Head of caudate nucleus (tissue), 42 donors: Measurements from ENCODE around the gene USP19.
A peak's percentile ranks its signal among the peaks of the same experiment; 100 is the strongest.

Experiments used
- DNase-seq, 42 donors: peaks; one replicate each; pipeline versions ENCODE4 v3.0.0 to v3.0.0-alpha.2; 2020 to 2021; ENCODE audit warnings: mixed read lengths in 7 of 42
- intact Hi-C: fragments of 100-400 bp; cut with DNase I; formaldehyde crosslinking; loops from one replicate; pipeline ENCODE4 v1.15.0; 2022

Gene USP19

GRCh38 chr3:49110780-49111179 is 9.8 kb downstream of the USP19 start:
- intact Hi-C loops = no loop called here

DNA sequence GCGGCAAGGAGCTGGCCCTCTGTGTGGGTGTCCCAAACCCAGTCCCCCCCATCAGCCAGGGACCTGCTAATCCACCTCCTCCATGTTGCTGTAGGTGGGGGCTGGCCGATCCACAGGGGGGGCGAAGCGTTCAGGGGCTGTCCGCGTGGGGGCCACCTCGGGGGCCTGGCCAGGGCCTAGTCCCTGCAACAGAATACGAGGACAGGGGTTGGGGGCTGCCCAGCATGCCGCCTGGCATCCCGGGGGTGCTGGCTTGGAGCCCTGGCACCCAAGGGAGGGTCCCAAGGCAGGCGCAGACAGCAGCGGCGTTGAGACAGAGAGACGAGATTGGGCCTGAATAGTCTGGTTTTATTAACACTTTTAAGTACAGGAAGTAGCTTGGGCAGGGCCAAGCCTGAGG is 12.3 kb downstream of the USP19 start:
- no peak for DNase-seq
- intact Hi-C loops = loop anchor here (10.0 kb wide), 1 partner anchor 246 kb away; the partner anchor contains the start of gene GPX1

More at GRCh38 chr3:49110780-49111179, 9.8 kb downstream of the USP19 start:
- no peak for DNase-seq

DNA sequence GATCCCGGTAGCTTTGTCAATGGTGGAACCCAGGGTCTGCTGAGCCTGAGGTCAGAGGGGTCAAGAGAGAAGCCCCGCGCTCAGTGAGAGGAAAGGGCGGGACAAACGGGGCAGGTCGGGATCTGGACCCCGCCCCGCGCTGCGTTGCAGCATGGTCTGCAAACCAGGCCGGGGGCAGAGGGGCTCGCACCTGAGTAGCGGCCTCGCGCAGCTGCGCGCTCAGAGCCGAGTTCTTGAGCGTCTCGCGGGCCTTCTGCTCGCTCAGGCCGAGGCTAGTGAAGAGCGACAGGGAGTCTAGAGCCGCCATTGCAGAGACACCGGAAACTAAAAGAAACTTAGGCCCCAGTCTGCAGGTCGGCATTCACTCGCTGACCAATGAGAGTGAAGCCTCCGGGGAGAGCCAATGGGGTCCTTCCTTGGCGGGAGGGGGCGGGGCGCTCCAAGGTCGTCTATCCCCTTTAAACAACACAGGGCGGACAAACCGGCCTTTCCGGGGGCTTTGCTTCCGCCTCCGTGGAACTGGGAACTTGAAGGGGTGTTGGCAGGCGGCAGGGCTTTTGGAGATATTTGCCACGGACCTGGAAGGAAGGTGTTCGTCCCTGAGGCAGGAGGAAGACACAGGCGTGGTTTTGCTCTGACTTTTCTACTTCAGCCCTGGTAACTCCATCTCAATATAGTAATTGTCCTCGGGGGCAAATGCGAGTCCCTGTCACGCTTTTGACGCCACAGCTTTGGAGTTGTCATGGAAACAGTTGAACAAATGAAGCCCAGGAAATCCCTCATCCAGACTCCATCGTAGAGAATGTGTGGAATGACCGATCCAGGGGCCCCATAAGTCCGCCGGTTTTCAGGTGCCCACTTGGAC is 16.0 kb downstream of the USP19 start, which contains the start of gene QARS1:
Gene QARS1, minus strand, starts transcription at position 331 of the 865 bp plus-strand sequence. Its CDS starts 24 bp downstream, at position 307.
- DNase-seq = peak; percentile 90 to 97 (median 95)
- intact Hi-C loops = loop anchor here (10.0 kb wide), 1 partner anchor 250 kb away; the partner anchor contains the start of gene GPX1

GRCh38 chr3:49104052-49104426 is 16.6 kb downstream of the USP19 start:
- intact Hi-C loops = loop anchor here (10.0 kb wide), 1 partner anchor 251 kb away; the partner anchor contains the start of gene GPX1
- no peak for DNase-seq

DNA sequence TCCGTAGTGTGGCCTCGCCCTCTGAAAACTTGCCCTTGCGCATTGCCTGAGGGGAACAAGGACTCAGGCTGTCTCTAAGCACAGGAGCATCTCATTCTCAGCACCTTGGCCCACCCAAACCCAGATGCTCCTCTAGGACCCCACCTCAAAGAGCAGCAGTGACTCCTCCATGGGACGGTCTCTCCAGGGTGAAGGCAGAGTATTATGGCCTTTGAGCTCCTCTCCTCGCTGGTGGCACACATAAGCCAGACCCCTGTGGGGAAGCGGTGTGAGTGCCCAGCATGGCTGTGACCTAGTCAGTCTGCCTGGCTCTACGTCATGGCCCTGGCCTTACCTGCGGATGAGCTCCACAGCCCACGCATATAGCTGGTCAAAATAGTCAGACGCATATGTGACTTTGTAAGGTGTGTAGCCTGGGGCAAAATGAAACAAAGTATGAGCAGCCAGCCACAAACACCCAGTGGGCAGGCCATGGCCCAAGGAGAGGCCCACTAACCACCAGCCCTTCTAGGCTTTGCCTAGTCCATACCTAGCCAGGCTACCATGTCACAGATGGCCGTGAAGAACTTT is 20.5 kb downstream of the USP19 start:
- no peak for DNase-seq
- intact Hi-C loops = loop anchor here (10.0 kb wide), 1 partner anchor 255 kb away; the partner anchor contains the start of gene GPX1

DNA sequence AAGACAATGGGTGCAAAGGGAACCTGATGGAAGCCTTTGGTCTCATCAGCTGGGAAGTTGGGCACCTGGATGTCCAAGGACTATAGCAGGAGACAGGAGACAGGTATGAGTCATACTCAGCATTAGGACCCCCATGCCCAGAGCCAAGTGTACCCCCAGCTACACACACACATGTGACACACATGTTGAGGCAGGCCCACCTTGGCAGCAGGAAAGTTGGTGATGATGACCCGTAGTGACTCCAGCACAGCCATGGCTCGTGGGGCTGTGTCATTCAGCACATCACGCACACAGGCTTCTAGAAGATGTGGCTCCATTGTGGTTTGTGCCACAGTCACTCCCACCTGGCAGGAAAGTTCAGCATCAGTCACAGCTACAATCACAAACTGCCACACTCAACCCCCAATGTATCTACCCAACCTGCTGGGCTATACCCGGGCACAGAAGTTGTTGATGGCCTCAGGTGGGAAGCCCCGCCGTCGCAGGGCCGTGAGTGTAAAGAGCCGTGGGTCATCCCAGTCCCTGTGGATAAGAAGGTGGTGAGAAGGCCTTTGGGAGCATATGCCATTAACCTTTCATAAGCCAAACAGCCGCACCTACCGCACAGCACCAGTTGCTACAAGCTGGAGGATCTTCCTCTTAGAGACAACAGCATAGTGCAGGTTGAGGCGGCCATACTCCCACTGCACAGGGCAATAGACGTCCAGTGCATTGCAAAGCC is 21.6 kb downstream of the USP19 start:
- intact Hi-C loops = loop anchor here (10.0 kb wide), 1 partner anchor 74 kb away; the partner anchor contains the start of genes IMPDH2 and NDUFAF3
- no peak for DNase-seq

DNA sequence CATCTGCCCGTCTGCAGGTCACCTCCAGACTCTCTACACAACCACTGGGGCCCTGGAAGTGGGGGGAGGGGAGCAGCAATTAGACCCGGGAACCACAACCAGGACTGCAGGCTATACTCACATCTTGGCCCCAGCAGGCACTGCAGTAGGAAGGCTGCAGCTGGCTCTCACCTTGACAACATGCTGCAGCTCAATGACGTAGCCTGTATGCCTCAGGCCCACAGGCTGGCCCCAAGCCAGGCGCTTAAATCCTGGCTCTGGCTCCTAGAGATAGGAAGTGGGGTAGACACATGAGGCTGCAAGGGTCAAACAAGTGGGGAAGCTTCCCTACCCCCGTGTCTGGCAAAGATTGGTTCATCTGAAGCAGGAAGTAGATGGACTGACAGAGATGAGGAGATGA is 22.2 kb downstream of the USP19 start:
- intact Hi-C loops = loop anchor here (10.0 kb wide), 1 partner anchor 74 kb away; the partner anchor contains the start of genes IMPDH2 and NDUFAF3
- DNase-seq = no peak

DNA sequence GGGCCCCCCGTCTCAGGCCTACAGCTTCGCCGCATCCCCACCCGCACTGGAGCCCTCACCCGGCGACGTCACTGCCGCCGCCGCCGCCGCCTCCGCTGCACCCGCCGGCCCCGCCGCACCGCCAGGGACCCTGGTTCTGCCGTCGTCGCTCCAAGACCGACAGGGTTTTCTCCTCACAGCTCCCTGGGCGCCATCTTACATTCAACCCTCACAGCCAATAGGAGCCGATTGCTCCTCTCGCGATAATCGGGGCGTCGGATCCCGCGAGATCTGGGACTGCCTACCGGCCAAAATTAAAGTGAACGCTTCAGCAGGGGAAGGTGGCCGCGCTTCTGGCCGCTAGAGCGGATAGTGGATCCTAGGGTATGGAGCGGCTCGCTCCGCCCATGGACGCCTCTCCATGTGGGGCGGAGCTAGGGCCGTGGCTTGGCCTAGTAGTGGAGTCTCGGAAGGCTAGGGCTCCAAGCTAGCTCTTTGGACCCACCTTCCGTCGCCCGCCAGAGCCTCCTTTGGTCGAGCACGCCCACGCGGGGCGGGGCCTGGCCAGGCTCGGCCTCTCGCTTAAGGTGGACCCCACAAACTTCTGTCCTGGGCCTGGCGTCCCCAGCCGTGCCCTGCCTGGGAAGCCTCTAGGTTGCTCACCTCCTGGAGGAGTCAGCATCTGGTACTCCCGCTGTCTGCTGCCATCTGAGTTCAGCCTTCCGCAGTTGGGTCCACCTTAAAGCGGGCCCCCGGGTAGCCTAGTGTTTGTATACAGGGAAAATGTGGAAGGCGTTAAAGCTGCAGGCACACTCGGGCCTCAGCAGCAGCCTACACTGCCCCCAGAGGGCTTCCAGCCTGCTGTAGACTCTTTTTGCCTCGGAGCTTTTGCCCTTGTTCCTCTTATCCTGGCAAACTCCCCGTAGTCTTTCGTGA is 26.5 kb downstream of the USP19 start, which contains the start of gene QRICH1:
Gene QRICH1, minus strand, starts transcription at position 219 of the 915 bp plus-strand sequence. CDS start 17,054 bp downstream, outside the sequence.
- DNase-seq = peak; percentile 90 to 98 (median 96)
- intact Hi-C loops = loop anchor here (10.0 kb wide), 1 partner anchor 69 kb away; the partner anchor contains the start of genes IMPDH2 and NDUFAF3

DNA sequence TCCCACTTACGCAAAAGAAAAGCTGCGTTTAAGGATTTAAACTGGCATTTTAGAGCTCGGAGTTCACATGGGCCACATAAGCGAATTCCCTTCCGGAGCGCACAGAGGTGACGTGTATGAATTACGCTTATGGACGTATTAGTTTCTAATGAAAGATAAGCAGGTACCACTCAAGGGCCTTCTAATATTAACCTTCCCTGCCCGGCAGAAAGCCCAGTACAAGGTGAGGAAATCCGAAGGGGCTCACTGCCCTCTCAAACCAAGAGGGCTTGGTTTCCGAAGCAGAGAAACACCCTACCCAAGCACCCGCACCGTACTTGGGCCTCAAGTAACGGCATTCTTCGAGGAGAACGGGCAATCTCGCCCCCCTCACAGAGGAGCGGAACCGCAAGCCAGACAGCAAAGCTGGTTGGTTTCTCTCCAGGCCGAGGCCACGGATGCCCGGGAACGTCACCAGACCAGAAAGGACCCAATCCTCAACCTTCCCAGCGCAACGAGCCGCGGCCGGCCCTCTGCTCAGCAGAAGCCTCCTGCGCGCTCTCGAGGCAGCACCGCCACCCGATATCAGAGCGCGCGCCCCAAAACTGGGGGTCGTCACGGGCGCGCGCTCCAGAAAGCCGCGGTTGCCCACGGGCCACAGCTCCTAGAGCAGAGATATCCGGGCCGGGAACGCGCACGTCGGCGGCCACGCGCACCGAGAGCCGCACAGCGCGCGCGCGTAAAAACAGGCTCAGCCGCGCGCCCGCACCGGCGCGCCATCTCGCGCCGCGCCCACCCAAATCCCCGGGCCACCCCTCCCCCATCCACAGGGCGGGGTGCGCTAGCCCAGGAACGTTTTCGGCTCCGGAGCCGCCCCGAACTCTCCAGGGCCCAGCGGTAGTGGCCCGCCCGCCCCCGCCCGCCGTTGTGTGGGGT is 27.4 kb downstream of the USP19 start:
- intact Hi-C loops = loop anchor here (10.0 kb wide), 1 partner anchor 68 kb away; the partner anchor contains the start of genes IMPDH2 and NDUFAF3
- peak; percentile 59 to 90 (median 82) for DNase-seq

- DNase-seq = no peak
- intact Hi-C loops = no loop called here
Observed at GRCh38 chr3:49081429-49081828, 39.2 kb downstream of the USP19 start.

DNA sequence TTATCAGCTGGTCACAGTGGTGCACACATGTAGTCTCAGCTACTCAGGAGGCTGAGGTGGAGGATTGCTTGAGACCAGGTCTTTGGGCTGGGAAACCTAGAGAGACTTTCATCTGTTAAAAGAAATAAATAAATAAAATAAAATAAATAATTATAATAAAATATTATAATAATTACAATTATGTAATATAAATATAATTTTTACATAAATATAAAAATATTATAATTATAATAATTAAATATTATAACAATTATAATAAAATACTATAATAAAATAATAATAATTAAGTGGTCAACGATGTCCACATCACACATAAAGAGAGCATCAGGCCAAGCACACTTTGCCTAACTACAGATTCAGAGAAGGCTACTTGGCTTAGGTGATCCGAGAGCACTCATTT is 41.4 kb downstream of the USP19 start:
- intact Hi-C loops = no loop called here
- DNase-seq = no peak

DNA sequence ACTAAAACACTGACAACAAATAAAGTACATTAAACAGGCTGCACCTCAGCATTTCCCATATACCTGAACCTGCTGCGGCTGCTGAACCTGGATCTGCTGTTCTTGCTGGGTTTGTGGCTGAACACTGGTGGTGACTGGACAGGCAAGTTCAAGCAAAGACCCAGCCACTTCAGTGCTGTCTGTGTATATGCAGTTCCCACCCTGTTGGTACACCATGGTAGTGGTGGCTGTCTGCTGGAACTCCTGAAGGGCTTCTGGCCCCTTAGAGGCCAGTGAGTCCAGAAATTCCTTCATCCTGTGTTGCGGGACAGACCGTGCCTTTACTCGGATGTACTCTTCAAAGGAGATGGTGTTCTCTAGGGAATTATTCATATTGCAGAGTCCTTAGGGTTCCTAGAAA is 44.0 kb downstream of the USP19 start:
- intact Hi-C loops = no loop called here
- DNase-seq = no peak

DNA sequence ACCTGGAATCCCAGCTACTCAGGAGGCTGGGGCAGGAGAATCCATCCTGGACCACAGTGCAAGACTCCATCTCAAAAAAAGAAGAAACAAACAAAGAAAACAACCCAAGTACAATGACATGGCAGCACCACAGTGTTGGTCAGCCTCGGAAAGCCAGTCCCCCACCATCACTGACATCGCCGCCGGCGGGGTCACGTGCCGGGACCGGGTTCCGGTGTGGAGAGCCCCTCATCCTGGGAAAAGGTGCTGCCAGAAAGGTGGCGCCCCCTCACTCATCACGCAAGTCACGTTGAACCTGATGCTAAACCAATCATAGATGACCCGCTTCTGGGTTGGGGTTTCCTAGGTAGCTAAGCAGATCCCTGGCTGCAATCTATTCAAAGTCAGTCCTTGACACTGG is 44.5 kb downstream of the USP19 start:
- DNase-seq = no peak
- intact Hi-C loops = no loop called here
